ENCODE data around the gene FOXK1.

Gene FOXK1

DNA sequence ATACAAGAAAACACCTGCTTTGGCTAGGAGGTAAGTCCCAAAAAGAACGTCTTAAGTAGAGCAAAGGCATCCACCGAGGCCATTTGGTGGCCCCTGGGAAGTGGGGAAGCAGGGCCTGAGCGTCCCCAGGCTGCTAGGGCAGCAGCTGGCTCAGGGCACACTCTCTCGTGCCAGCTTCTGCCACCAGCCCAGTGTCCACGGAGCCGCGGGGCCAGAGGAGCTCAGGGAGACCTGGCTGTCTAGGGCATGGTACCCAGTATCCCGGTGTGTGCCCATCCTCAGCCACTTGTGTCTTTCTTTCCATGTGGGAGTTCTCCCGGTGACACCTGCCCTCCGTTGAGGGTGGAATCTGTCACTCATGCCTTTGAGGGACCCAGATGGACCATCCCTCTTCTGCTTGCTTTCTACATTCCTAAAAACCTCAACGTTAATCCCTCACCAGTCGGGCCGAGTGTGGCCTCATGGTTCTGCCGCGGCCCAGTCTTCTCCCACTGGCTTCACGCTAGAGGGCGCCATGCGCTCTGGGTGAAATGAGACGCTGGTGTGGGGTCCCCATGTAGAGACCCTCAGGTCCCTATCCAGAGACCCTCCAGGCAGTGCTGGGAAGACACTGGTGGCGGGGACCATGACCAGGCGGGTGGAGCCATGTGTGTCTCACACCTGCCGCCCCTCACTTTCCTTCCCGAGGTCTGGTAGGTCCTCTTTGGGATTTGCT is 83.8 kb downstream of the FOXK1 start:
- no peak for DNase-seq (ENCODE audit: low read depth)

DNA sequence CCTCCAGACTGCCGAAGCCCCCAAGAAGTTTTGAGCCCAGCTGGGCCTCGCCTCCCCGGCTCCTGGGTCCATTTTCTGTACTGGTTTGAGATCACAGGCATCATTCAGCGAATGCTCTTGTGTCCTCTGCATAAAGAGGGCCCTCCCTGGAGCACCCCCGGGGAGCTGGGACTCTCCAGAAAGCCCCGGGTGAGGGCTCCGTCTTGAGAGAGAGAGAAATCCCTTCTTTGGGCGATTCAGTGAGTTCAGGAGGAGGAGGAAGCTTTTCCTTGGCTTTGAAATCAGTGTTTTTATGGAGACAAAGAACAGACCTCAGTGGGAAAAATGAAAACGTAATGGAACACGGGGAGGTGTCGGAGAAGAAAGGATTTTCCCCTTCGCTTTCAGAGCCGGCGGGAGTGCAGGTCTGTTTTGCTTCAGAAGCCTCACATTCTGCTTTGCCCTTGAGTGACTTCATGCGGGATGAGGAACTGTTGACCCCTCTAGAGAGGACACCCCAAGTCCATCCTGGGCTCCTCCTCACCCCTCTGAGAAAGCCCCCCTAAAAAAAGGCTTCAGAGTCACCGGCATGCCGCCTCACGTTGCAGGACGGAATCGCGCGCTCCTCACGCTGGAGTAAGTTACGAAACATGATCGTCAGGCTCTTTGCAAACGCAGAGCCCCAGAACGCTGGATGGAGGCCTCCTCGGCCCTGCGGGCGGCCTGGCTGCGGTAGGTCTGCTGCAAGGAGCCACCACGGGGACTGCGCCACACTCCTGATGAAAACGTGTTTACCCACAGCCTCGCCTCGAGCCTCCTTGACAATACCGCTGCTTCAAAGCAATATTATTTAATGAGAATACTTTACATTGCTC is 84.8 kb downstream of the FOXK1 start:
- DNase-seq (ENCODE audit: low read depth) = no peak

DNA sequence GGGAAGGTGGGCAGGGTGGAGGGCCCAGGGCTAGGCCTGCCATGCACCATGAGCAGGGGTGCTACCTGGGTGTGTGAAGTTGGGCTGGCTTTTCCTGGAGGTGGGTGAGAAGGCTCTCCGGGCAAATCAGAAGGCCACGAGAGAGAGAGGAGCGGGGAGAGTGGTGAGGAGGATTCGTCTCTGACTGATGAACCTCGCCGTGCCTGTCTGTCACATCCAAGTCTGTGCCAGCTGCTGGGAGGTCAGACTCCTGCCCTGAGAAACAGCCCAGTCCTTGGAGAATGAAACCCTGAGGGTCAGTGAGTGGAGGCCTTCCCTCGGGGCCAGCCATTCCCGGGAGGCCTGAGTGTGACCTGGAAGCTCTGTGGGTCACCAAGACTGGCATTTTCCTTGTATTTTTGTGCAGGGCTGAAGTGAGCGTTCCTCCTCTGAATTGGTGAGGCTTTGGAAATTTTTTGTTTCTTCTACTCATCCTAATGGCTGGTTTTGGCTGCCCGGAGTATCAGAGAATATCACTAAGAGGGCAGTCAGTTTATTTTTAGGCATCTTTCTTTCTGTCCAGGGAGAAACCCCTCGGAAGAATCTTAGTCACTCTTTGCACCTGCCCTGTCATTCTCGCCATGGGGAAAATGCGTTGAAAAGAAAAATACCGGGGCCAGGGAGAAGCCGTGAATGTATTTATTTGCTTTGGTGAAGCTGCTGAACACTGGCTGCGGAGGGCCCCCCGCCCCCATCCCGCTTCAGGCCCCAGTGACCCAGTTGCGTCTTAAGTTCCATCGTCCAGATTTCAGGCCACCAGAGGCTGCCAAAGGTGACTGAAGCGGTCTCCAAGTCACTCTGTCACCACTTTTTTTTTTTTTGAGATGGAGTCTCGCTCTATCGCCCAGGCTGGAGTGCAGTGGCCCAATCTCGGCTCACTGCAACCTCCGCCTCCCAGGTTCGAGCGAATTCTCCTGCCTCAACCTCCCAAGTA is 86.8 kb downstream of the FOXK1 start:
- no peak for DNase-seq (ENCODE audit: low read depth)

DNA sequence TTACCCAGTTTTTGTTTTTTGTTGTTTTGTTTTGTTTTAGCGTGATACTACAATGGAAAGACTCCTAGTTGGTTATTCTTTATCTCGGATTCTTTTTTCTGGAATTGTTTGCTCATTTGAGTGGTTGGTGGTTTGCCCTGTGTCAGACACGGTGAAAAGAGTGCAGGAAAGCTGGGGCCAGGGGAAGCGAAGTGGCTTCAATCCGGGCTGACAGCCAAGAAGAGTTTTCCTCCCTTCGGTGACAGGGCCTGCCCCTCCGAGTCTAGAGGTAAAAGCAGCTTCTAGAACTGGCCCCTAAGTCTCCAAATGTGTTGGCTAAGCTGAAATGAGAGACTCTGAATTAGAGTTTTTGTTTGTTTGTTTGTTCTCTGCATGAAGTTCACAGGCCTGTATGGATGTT is 87.7 kb downstream of the FOXK1 start:
- no peak for DNase-seq (ENCODE audit: low read depth)

DNA sequence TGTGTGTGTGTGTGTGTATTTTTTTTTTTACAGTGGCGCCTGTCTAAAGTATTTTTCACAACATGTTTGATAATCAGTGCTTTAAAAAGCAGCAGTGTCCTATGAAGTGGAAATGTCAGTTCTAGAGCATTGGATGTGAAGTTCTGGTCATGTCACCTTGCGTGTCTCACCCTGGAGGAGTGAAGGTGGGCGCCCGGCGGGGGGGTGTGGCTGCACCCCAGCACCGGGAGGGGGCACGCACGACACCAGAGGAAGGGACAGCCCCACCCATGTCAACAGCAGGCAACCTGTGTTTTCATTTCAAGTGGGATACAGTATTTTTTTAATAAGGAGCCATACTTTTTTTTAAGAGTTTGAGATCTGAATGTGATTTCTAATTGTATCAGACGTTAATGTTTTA is 88.8 kb downstream of the FOXK1 start:
- DNase-seq (ENCODE audit: low read depth) = no peak

DNA sequence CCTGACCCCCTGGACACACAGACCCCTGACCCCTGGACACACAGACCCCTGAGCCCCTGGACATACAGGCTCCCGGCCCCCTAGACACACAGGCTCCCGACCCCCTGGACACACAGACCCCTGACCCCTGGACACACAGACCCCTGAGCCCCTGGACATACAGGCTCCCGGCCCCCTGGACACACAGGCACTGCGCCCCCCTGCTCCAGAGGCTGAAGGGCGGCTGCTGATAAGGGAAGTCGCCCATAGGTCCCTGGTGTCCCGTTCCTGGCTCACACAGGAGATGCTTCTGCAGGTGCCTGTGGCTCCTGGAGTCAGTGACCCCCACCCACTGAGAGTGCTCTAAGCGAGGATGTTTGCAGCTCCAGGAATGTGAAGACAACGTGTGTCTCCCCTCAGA is 89.6 kb downstream of the FOXK1 start:
- DNase-seq (ENCODE audit: low read depth) = no peak

DNA sequence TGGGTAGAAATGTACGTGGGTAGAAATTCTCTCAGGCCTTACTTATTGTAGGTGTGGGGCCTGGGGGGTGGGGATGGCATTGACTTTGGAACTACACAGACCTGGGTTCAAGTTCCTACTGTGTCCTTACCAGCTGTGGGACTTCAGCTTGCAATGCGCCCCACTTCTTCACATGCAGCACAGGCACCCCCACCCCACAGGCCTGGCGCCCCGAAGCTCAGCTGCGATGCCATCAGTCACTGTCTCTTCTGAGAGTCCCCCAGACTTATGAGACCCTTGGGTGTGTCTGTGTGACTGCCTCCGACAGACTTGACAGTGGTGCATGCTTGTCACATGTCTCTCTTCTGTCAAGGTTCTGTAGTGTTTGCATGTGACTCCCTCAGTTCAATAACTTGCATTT is 90.2 kb downstream of the FOXK1 start:
- no peak for DNase-seq (ENCODE audit: low read depth)

DNA sequence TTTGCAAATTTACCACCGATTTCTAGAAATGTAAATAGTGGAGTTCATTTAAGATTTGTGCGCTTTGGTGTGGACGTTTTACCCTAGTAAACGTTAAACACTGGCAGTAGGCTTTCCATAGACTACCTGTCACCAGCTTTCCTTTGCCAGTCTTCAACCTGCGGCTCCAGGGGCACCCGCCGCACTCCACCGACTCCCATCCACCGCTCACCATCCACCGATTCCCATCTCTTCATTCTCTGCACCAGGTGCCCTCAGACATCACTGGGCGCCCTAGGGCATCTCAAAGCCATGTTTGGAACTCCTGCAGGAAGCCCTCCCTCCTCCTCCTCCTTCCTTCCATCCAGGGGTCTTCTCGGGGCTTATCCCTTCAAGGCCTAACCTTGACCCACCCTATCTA is 91.9 kb downstream of the FOXK1 start:
- no peak for DNase-seq (ENCODE audit: low read depth)

DNA sequence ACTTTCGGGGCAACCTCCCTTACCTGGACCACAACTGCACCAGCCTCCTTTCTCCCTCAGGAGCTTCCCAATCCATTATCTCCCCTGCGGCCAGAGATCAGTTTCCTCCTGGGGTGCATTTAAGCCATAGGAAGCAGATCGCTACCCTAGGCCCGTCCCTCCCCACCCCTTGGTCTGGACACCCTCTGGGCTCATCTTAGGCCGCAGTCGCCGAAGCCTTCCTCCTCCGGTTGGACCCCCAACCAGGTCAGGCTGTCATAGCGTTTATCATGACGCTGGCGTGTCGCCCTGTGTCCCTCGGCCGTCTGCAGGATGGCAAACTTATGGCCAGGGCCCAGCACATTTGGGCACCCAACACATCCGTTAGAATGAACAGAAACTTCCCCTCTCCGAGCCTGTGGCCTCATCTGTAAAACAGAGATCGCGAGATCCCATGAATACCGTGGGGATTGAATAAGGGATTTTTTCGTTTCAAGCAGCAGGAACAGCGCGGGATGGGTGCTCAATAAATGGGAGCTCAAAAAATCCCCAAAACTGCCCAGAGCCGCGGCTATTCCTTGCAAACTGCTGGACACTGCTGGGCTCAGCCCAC is 92.7 kb downstream of the FOXK1 start:
- DNase-seq (ENCODE audit: low read depth) = no peak

DNA sequence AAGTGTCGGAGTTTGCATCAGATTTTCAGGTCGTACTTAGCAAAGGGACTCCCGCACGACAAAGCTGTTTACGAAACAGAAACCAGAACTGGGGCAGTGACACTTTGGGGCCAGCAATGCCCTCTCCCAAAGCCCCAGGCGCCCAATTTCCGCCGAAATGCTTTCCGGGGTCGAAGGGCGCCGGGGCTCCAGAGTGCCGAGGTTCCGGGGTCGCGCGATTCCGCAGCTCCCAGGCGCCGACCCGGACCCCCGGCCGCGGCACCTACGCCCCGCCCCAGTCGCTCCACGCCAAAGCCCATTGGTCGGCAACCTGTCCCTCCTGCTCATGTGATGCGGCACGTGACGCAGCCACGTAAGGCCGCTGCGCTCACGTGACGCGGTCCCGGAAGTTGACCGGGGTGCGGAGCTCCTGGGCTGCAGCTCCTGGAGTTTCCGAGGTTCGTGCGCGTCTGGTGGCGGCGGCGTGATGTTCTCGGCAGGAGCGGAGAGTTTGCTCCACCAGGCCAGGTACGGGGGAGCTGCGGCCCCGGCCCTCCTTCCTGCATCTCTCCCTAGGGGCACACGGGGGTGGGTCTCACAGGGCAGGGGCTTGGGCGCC is 93.3 kb downstream of the FOXK1 start, which contains the start of gene AP5Z1:
Gene AP5Z1, plus strand, starts transcription at position 374 of the 598 bp plus-strand sequence. Its CDS starts 93 bp downstream, at position 467.
- DNase-seq (ENCODE audit: low read depth) = peak; percentile 89

DNA sequence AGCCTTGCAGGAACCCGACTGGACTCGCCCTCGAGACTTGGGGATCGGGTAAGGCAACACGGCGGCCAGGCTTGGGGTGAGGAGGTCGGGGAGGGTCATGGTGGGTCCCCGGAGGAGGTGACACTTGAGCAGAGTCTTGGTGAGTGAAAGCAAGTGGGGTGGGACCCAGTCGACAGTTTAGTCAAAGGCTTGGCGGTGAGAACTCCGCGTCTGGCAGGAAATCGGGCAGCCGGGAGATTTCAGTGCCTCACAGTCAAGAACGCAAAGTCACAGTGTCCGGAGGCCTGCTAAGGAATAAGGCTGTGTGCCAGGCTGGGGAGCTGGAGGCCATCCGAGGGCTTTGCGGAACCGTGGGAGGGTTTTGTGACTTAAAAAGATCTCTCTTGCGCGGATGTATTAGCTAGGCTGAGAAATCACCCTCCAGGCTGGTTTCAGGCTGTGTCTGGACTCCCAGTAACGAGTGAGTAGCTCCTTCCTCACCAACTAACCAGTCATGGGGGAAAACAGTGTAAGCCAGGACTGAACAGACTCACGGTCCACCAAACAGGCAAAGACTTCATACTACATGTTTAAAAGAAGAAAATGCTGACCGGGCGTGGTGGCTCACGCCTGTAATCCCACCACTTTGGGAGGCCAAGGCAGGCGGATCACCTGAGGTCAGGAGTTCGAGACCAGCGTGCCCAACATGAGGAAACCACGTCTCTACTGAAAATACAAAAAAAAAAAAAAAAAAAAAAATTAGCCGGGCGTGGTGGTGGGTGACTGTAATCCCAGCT is 93.9 kb downstream of the FOXK1 start:
- peak; percentile 21 for DNase-seq (ENCODE audit: low read depth)

DNA sequence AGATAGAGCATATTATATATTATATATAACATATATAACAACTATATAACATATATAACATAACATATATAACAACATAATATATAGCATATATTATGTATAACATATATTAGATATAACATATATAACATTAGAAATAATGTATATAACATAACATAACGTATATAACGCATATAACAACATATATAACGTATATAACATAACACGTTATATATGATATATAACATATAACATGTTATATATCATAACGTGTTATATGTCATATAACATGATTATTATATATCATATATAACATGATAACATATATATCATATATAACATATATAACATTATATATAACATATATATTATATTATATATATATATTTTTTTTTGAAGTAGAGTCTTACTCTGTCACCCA is 97.0 kb downstream of the FOXK1 start:
- no peak for DNase-seq (ENCODE audit: low read depth)

DNA sequence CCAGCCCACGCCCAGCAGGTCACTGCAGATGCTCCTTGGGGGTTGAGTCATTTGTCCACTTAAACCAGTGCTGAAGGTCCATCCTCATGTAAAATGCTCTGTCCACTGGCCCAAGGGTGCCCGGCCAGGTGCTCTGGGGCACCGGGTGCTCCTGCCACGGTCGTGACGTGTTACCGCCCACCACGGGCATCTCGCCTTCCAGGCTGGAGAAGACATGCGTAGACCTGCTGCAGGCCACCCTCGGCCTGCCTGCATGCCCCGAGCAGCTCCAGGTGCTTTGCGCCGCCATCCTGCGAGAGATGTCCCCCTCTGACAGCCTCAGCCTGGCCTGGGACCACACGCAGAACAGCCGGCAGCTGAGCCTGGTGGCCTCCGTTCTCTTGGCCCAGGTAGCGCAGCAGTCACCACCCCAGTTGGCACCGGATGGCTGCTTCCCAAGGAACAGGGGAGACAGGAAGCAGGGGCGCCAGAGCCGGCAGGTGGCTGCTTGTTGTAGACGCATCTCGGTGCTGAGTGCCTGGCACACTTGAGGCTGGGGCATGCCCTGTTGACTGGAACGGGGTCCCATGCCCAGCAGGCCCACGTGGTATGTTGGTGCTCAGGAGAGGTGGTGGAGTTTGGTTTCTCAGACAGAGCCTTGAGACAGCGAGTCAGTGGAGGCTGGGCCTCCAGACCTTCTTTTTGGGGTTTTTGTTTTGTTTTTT is 99.4 kb downstream of the FOXK1 start:
- no peak for DNase-seq (ENCODE audit: low read depth)

DNA sequence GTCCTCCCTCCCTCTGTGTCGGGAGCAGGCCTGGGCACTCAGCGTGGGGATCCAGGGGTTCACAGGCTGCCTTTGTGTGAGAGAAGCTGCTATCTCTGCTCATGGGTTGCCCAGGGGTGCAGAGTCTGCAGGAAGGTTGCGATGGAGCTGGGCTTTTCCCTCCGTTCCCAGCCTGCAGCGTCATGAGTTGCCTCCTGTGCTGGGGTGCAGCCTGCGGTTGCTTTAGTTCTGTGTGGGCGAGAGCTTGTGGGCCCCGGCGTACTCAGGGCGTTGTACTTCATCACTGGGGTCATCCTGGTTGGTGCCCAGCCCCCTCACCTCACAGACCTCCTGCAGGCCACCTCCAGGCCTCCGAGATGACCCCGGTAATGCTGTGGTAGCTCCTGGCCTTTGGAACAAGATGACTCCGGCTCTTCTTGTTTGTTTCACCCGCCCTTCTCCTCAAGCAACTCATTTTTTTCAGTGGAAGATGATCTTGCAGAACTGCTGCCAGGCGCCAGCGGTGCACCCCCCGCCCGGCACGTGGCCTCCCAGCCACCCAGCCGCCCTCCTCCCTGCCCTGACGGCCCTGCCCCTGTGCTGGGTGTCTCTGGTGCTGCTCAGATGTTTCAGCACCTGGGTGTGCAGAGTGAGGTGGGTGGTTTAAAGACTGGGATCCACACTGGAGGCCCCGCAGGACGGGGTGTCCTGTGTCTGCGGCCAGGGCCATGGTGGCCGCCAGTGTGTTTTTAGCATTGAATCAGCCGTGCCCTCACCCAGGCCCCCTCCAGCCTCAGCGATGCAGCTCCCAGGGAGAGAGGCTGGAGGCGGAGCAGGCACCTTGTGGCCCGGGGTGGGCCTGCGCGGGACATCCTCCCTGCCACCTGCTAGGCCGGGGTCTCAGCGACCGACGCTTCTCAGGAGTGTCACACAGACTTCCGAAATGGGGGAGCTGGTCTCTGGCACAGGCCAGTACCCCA is 100.5 kb downstream of the FOXK1 start:
- no peak for DNase-seq (ENCODE audit: low read depth)

DNA sequence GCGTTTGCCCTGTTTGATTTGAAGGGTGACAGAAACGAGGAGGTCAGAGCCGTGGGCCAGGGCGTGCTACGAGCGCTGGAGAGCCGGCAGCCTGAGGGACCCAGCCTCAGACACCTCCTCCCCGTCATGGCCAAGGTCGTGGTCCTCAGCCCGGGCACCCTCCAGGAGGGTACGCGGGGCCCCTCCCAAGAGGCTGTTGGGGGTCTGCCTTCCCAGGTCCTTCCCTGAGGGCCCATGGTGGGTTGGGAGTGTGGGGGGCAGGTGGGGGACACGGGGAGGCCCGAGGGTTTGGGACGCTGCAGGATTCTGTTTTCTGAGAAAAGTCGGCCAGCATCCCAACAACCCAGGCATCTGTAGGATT is 101.2 kb downstream of the FOXK1 start:
- DNase-seq (ENCODE audit: low read depth) = no peak

DNA sequence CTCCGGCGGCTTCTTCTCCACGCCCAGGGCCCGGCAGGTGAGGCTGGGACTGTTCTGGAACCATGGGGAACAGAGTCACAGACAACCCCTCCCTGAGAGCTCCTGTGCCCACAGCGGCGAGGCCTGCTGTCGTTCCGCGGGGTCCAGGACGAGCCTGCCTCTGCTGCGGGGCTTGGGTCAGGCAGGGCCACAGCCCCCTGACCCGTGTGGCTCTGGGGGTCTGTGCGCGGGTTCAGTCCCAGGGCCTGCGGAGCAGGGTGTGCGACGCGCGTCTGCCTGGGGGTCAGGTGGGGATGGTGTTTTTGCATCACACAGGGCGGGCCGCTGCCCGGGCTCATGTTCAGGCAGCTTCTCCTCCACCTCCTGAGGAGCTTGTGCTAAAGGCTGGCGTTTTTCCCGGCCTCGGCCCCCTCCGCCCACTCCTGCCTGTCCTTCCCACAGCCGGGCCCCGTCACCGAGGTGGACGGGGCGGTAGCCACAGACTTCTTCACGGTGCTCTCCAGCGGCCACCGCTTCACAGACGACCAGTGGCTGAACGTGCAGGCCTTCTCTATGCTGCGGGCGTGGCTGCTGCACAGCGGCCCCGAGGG is 101.8 kb downstream of the FOXK1 start:
- no peak for DNase-seq (ENCODE audit: low read depth)

DNA sequence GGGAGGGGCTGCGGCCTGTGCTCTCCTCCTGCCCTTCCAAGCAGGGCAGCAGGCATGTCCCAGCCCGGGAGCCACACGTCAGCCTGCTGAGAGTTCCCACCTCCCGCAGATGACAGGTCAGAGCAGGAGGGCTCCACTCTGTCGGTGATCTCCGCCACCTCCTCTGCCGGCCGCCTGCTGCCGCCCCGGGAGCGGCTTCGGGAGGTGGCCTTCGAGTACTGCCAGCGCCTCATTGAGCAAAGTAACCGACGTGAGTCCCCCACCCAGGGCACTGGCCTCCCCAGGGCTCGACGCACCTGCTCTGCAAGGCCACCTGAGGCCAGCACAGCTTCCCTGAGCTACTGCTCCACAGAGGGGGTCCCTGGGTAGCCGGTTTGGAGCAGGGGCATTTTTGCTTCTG is 102.7 kb downstream of the FOXK1 start:
- DNase-seq (ENCODE audit: low read depth) = no peak

DNA sequence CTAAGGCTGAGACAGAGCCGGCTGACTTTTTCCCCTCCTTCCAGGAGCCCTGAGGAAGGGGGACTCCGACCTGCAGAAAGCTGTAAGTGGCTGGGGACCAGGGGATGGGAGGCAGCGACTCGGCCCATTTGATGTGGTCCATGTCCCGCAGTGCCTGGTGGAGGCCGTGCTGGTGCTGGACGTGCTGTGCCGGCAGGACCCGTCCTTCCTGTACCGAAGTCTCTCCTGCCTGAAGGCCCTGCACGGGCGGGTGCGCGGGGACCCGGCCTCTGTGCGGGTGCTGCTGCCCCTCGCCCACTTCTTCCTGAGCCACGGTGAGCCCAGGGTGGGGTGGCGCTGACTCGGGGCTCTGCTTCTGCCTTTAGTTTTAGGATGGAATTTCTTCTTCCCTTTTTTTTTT is 103.3 kb downstream of the FOXK1 start:
- DNase-seq (ENCODE audit: low read depth) = no peak

DNA sequence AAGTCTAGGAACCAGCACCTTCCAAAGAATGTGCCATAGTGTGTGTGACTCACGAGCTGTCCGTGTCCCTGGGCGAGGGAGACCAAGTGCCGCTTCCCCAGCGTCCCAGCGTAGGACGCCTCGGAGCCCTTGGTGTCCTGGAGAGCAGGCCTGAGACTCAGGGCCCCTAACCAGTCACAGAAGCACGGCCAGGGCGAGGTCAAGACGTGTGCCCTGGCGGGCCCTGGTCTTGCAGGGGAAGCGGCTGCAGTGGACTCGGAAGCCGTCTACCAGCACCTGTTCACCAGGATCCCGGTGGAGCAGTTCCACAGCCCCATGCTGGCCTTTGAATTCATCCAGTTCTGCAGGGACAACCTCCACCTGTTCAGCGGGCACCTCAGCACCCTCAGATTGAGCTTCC is 103.9 kb downstream of the FOXK1 start:
- DNase-seq (ENCODE audit: low read depth) = no peak
